Subcutaneous adipose tissue (tissue), 4 donors: ENCODE results near the gene CNTNAP5. TPM values are rescaled to one million over a fixed set of nuclear protein-coding genes. Genes with fewer than 3 reads are reported as not detected.

Source experiments
- total RNA-seq, 4 donors: library from RNA; depleted of rRNA; stranded (reverse); fragments of >200 nt; gene quantifications; one replicate each; pipeline ENCODE4 v1.1.0, GENCODE V29; 2016
- TF ChIP-seq, protein P1 (sequence below): fragments of 450-650 bp; IDR thresholded peaks from one replicate; pipeline ENCODE4 v1.5.1; 2016; ENCODE audit warnings: low read depth, mild to moderate bottlenecking, control low read depth, antibody characterized with exemption, moderate library complexity

Gene CNTNAP5
- total RNA-seq, 4 donors from 2014 or later: not detected

DNA sequence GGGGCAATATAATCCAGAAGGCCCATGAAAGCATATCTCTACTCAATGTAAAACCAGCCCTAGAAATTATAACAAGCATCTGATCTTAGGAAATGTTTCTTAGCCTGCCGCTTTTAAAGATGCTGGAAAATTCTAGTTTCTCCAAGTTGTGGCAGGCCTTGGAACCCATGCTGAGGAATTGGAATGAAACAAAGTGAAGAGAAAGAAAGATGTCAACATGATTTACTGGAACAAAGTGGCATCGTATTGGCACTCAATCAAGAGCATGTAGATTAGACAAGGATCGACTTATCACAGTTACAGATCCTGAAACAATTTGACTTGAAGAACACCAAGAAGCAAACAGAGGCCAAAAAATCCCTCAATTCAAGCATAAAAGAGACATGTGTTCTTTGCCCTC lies 28.7 kb downstream of the CNTNAP5 start:
- TF ChIP-seq, protein P1, sequence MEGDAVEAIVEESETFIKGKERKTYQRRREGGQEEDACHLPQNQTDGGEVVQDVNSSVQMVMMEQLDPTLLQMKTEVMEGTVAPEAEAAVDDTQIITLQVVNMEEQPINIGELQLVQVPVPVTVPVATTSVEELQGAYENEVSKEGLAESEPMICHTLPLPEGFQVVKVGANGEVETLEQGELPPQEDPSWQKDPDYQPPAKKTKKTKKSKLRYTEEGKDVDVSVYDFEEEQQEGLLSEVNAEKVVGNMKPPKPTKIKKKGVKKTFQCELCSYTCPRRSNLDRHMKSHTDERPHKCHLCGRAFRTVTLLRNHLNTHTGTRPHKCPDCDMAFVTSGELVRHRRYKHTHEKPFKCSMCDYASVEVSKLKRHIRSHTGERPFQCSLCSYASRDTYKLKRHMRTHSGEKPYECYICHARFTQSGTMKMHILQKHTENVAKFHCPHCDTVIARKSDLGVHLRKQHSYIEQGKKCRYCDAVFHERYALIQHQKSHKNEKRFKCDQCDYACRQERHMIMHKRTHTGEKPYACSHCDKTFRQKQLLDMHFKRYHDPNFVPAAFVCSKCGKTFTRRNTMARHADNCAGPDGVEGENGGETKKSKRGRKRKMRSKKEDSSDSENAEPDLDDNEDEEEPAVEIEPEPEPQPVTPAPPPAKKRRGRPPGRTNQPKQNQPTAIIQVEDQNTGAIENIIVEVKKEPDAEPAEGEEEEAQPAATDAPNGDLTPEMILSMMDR: no peak

DNA sequence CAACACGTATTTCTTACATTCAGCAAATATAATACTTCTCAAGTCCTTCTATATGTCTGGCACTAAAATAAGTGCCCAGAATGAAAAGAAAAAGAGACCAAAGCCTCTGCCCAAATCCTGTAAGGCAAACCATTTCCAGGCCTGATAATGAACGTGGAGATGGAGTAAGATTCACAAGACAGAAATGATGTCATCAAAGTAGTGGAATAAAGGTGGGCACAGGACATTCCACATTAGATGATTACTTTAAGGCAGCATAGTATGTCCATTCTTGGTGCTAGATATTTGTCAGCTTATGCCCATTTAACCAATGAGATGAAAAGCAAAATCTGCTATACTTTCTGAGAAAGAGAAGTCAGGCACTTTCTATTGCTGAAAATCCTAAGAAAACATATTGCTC lies 38.5 kb downstream of the CNTNAP5 start:
- TF ChIP-seq, protein P1: no peak

DNA sequence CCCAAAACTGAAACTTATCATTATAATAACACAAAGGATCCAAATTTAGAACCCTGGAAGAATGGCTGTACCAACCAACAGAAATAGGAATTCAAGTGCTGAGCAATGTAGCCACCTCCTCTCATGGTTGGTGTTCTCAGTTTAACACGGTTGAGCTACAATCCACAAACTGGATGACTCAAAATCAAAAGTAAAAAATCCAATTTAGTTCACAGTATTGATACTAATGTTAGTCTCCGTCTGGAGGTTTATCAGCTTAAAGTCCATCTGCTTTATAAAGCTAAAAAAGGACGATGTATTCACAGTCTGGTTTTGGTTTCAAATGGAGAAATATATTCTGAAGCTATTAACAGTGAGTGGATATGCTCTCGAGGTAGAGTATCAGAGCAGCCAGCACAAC lies 40.5 kb downstream of the CNTNAP5 start:
- TF ChIP-seq, protein P1: no peak

DNA sequence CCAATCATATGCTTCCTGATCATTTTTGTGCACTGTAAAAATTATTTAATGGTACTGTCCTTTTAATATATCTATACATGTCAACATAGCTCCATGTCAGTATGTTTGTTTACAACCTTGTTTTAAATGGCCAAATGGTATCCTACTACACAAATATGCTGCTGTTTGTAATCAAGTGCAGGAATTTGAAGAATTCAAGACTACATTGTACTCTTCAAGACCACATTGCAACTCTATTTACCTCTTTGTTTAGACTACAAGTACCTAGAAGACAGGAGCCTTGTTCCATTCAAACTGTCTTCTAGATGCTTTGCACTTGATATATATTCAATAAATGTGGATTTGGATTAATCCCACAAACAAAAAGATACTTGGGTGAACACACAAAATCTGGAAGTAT lies 41.7 kb downstream of the CNTNAP5 start:
- TF ChIP-seq, protein P1: no peak

DNA sequence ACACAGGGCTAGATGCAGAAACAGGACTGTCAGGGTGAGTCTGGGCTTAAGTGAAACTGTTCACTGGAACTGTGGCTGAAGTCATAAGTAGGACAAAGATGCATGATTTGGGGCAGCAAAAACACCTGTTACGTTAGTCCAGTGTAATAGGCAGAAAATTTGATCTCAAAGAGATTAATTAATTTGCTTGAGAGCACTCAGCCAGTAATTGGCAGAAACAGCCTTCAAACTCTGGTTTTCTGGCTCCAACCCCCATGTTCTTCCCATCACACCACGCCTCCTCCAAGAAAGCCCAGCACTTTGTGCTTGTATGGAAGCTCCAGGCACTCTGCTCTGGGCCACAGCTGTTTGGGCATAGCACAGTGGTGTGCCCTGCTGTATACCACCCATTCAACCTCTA lies 54.0 kb downstream of the CNTNAP5 start:
- TF ChIP-seq, protein P1: no peak

DNA sequence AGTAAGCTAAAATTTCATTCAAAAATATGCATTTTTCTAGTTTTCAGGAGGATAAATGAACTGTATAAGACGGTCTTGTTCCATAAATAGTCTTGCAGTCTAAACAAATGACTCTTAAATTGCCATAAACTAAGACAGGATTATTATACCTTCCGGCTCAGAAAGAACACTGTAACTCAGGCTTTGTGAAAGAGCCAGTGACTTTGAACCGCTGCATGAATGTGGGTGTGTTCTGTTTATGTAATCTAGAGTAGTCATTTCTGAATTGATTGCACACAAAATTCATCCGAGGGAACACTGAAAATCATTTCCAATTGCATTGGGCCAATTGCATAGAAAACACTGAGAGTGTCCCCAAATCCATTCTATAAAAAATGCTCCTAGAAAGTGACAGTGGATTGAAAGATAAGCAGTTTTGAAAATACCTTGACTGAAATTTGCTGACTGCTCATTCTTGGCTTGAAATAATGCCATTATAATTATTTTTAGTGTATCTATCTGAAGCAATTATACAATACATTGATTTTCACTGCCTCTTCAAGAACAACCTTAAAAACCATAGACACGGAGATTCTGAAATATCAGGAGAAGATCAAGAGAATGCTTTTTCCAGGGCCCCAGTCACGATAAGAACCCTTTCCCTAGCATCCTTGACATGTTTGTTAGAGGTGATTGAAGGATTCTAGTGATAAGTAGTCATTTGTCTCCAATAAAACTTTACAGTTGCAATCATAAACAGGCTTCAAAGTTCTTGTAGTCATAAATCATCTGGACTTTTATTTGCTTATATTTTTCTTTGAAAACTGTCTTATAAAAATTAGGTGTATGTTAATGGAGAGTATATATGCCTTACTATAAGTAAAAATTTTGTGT lies 55.4 kb downstream of the CNTNAP5 start:
- TF ChIP-seq, protein P1: no peak

DNA sequence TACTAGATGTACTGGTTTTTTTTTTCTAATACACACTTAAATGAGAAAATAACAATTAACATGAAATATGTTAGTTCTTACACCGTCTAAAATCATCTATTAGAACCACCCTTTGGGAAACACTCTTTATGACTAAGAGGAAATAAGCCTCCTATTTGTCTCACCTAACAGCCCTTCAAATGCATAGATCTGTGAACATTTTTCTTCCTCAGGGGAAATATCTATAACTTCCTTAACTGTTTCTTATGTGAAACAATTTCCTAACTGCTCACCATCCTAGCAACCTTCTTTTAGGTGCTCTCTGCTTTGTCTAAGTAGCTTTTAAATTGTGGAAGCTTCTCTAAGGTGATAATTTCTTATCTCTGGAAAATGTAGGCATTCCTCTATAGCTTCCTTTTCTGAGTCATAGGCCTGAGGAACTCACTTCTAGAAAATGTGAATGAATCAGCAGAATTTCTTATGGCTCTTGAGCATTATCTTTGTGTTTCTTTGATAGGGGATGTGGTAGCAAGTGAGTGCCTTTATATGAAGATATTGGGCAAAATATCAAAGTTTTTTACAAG lies 56.1 kb downstream of the CNTNAP5 start:
- TF ChIP-seq, protein P1: no peak
